HepG2 (cell line): ENCODE measurements around the gene MAGIX. TPM values are rescaled to one million over a fixed set of nuclear protein-coding genes. Genes with fewer than 3 reads are reported as not detected.

Experiments
- CEBPZ ChIP-seq: IDR thresholded peaks from 2 replicates; pipeline ENCODE4 v1.6.1; 2012; ENCODE audit warnings: low read length, improper control_type of control experiment
- CHD2 ChIP-seq: IDR thresholded peaks from 2 replicates; pipeline ENCODE4 v1.6.1; 2011; ENCODE audit warnings: low read depth, low read length, improper control_type of control experiment
- ETV6 ChIP-seq: sonication (generic); formaldehyde crosslinking; conservative IDR thresholded peaks from 2 replicates; pipeline ENCODE4 v1.4.0; 2020; ENCODE audit warnings: missing genetic modification reagents
- FUBP1 ChIP-seq: sonication (generic); formaldehyde crosslinking; IDR thresholded peaks from 2 replicates; pipeline ENCODE4 v1.5.1; 2020; ENCODE audit warnings: missing genetic modification reagents, mild to moderate bottlenecking, borderline replicate concordance
- HOXA3 ChIP-seq: sonication (generic); formaldehyde crosslinking; IDR thresholded peaks from 2 replicates; pipeline ENCODE4 v1.5.0; 2020; ENCODE audit warnings: missing genetic modification reagents
- PHF8 ChIP-seq: sonication (generic); formaldehyde crosslinking; IDR thresholded peaks from 2 replicates; pipeline ENCODE4 v1.5.0; 2020; ENCODE audit warnings: missing genetic modification reagents
- RELA ChIP-seq: sonication (generic); formaldehyde crosslinking; IDR thresholded peaks from 2 replicates; pipeline ENCODE4 v1.4.0; 2020; ENCODE audit warnings: missing genetic modification reagents
- SRSF9 ChIP-seq: fragments of 200-400 bp; formaldehyde crosslinking; IDR thresholded peaks from 2 replicates; pipeline ENCODE4 v1.6.1; 2018; ENCODE audit warnings: borderline replicate concordance, mild to moderate bottlenecking, low read depth, low read length; ENCODE audit not compliant: insufficient read depth, poor library complexity, severe bottlenecking
- SRY ChIP-seq: sonication (generic); formaldehyde crosslinking; IDR thresholded peaks from 2 replicates; pipeline ENCODE4 v1.8.0; 2022; ENCODE audit warnings: mild to moderate bottlenecking, missing genetic modification reagents
- STAG1 ChIP-seq: sonication (generic); formaldehyde crosslinking; IDR thresholded peaks from 2 replicates; pipeline ENCODE4 v1.4.0; 2020; ENCODE audit warnings: missing genetic modification reagents
- TBX3 ChIP-seq: fragments of 450-650 bp; IDR thresholded peaks from 2 replicates; pipeline ENCODE4 v1.6.1; 2017; ENCODE audit warnings: antibody characterized with exemption, mild to moderate bottlenecking, inconsistent platforms, borderline replicate concordance
- TOE1 ChIP-seq: sonication (generic); formaldehyde crosslinking; IDR thresholded peaks from 2 replicates; pipeline ENCODE4 v1.4.0; 2020; ENCODE audit warnings: mild to moderate bottlenecking, missing genetic modification reagents
- ZBTB1 ChIP-seq: sonication (generic); formaldehyde crosslinking; IDR thresholded peaks from 2 replicates; pipeline ENCODE4 v1.4.0; 2020; ENCODE audit warnings: missing genetic modification reagents, borderline replicate concordance
- ZNF124 ChIP-seq: sonication (generic); formaldehyde crosslinking; IDR thresholded peaks from 2 replicates; pipeline ENCODE4 v1.4.0; 2020; ENCODE audit warnings: missing genetic modification reagents
- ZNF333 ChIP-seq: sonication (generic); formaldehyde crosslinking; IDR thresholded peaks from 2 replicates; pipeline ENCODE4 v1.4.0; 2020; ENCODE audit warnings: mild to moderate bottlenecking, missing genetic modification reagents, borderline replicate concordance
- ZNF547 ChIP-seq: sonication (generic); formaldehyde crosslinking; IDR thresholded peaks from 2 replicates; pipeline ENCODE4 v1.5.1; 2020; ENCODE audit warnings: mild to moderate bottlenecking, missing genetic modification reagents
- ZNF563 ChIP-seq: sonication (generic); formaldehyde crosslinking; IDR thresholded peaks from 2 replicates; pipeline ENCODE4 v1.8.0; 2022; ENCODE audit warnings: mild to moderate bottlenecking, moderate library complexity, missing genetic modification reagents
- ZNF737 ChIP-seq: sonication (generic); formaldehyde crosslinking; IDR thresholded peaks from 2 replicates; pipeline ENCODE4 v1.5.0; 2020; ENCODE audit warnings: missing genetic modification reagents, mild to moderate bottlenecking, borderline replicate concordance
- ZNF782 ChIP-seq: sonication (generic); formaldehyde crosslinking; IDR thresholded peaks from 2 replicates; pipeline ENCODE4 v1.4.0; 2020; ENCODE audit warnings: missing genetic modification reagents, mild to moderate bottlenecking, borderline replicate concordance
- ZNF83 ChIP-seq: sonication (generic); formaldehyde crosslinking; IDR thresholded peaks from 2 replicates; pipeline ENCODE4 v1.4.0; 2020; ENCODE audit warnings: missing genetic modification reagents, mild to moderate bottlenecking, borderline replicate concordance
- ZUFSP ChIP-seq: sonication (generic); formaldehyde crosslinking; IDR thresholded peaks from 2 replicates; pipeline ENCODE4 v1.9.0; 2021; ENCODE audit warnings: missing genetic modification reagents, mild to moderate bottlenecking, borderline replicate concordance
- polyA plus RNA-seq, 8 experiments: library from polyadenylated mRNA; depleted of rRNA in 3 of 8; stranded (reverse) in 7 of 8; unstranded in 1 of 8; fragments of >200 nt; fragmentation: Illumina TruSeq in 4 of 8; extraction: Trizol in 4 of 8; gene quantifications; 2 replicates each; pipeline versions ENCODE4 v1.2.1 to v1.2.3, GENCODE V29; 2011 to 2016; ENCODE audit warnings: low read depth in 4 of 8, missing spikeins in 1 of 8, mixed read lengths in 1 of 8; ENCODE audit not compliant: insufficient read depth in 1 of 8
- total RNA-seq, 5 experiments: library from RNA; depleted of rRNA; stranded (reverse); fragments of >200 nt; fragmentation: Illumina TruSeq; extraction: Trizol; gene quantifications; 2 replicates each; pipeline ENCODE4 v1.2.3, GENCODE V29; 2016; ENCODE audit warnings: low read depth in 1 of 5
- TF ChIP-seq, protein P1 (sequence below): sonication (generic); formaldehyde crosslinking; IDR thresholded peaks from 2 replicates; pipeline ENCODE4 v1.5.0; 2020; ENCODE audit warnings: missing genetic modification reagents

MAGIX gene
- total and polyA plus RNA-seq, 2 of the 13 experiments (the other 11 are each of a cell fraction or from before 2014, with no cell fraction given): 0.63 to 1.2 TPM

GRCh38 chrX:49199906-49200771, 37.6 kb downstream of the MAGIX start, which contains the start of gene SYP (continued):
- TF ChIP-seq CEBPZ: no peak
- peak; percentile 79 for TF ChIP-seq ETV6 (CRISPR knock-in tag)
- TF ChIP-seq HOXA3 (CRISPR knock-in tag): peak; percentile 90
- TF ChIP-seq, protein P1, sequence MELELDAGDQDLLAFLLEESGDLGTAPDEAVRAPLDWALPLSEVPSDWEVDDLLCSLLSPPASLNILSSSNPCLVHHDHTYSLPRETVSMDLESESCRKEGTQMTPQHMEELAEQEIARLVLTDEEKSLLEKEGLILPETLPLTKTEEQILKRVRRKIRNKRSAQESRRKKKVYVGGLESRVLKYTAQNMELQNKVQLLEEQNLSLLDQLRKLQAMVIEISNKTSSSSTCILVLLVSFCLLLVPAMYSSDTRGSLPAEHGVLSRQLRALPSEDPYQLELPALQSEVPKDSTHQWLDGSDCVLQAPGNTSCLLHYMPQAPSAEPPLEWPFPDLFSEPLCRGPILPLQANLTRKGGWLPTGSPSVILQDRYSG (CRISPR knock-in tag): no peak
- TF ChIP-seq SRY: 0 out of 2 replicates have a peak, but pooled peaks have one; percentile 64
- TF ChIP-seq CHD2: no peak
- TF ChIP-seq ZUFSP: no peak
- no peak for TF ChIP-seq ZNF124 (CRISPR knock-in tag)
- no peak for TF ChIP-seq TBX3
- no peak for TF ChIP-seq STAG1 (CRISPR knock-in tag)
- TF ChIP-seq ZNF563 (CRISPR knock-in tag): peak; percentile 95
- TF ChIP-seq ZNF83 (CRISPR knock-in tag): no peak
- TF ChIP-seq SRSF9: no peak
- TF ChIP-seq TOE1: no peak
- no peak for TF ChIP-seq FUBP1
- peak; percentile 67; the same call in 1 of the 2 replicates for TF ChIP-seq ZNF547
- no peak for TF ChIP-seq ZBTB1 (CRISPR knock-in tag)
- no peak for TF ChIP-seq ZNF333 (CRISPR knock-in tag)
- no peak for TF ChIP-seq RELA
- peak; percentile 55 for TF ChIP-seq PHF8 (CRISPR knock-in tag)
- no peak for TF ChIP-seq ZNF782
- no peak for TF ChIP-seq ZNF737 (CRISPR knock-in tag)
